PC-9 (cell line): ENCODE data around the gene ZNF30.

Source experiments
- EZH2 ChIP-seq: fragments of 200-600 bp; sonication (generic); IDR thresholded peaks from 2 replicates; pipeline ENCODE4 v1.8.0; 2017; ENCODE audit warnings: antibody characterized with exemption, low read depth
- TF ChIP-seq, protein P1 (sequence below): fragments of 200-600 bp; sonication (generic); conservative IDR thresholded peaks from 2 replicates; pipeline ENCODE4 v1.6.1; 2017; ENCODE audit warnings: mixed run types, antibody characterized with exemption, mild to moderate bottlenecking, moderate library complexity

DNA sequence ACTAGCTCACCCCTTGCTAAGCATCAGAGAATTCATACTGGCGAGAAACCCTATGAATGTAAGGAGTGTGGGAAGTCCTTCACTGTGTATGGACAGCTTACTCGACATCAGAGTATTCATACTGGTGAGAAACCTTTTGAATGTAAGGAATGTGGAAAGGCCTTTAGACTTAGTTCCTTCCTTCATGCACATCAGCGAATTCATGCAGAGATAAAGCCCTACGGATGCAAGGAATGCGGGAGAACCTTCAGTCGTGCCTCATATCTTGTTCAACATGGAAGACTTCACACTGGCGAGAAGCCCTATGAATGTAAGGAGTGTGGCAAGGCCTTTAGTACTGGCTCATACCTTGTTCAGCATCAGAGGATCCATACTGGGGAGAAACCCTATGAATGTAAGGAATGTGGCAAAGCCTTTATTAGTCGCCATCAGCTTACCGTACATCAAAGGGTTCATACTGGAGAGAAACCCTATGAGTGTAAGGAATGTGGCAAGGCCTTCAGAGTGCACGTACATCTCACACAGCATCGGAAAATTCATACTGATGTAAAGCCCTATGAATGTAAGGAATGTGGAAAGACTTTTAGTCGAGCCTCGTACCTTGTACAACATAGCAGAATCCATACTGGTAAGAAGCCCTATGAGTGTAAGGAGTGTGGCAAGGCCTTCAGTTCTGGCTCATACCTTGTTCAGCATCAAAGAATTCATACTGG, 17.3 kb downstream of the ZNF30 start:
- TF ChIP-seq EZH2, result no peak
- TF ChIP-seq, protein P1, sequence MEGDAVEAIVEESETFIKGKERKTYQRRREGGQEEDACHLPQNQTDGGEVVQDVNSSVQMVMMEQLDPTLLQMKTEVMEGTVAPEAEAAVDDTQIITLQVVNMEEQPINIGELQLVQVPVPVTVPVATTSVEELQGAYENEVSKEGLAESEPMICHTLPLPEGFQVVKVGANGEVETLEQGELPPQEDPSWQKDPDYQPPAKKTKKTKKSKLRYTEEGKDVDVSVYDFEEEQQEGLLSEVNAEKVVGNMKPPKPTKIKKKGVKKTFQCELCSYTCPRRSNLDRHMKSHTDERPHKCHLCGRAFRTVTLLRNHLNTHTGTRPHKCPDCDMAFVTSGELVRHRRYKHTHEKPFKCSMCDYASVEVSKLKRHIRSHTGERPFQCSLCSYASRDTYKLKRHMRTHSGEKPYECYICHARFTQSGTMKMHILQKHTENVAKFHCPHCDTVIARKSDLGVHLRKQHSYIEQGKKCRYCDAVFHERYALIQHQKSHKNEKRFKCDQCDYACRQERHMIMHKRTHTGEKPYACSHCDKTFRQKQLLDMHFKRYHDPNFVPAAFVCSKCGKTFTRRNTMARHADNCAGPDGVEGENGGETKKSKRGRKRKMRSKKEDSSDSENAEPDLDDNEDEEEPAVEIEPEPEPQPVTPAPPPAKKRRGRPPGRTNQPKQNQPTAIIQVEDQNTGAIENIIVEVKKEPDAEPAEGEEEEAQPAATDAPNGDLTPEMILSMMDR, result no peak
